Sigmoid colon (tissue), 7 donors: ENCODE data around the gene DAAM2. TPM values are rescaled to one million over a fixed set of nuclear protein-coding genes. Genes with fewer than 3 reads are reported as not detected.

Source experiments
- DNase-seq: peaks from one replicate; pipeline ENCODE4 v3.0.0-alpha.2; 2019
- H3K27ac ChIP-seq, 4 donors: fragments of 200-600 bp; sonication (generic); one replicate each; pipeline ENCODE4 v1.5.1; 2016 to 2019; ENCODE audit warnings: mild to moderate bottlenecking in 1 of 4
- H3K27me3 ChIP-seq, 3 donors: fragments of 200-600 bp; sonication (generic); one replicate each; pipeline ENCODE4 v1.5.1; 2019; ENCODE audit warnings: mild to moderate bottlenecking in 1 of 3
- H3K36me3 ChIP-seq, 4 donors: fragments of 200-600 bp; sonication (generic); one replicate each; pipeline ENCODE4 v1.5.1; 2016 to 2019
- H3K4me1 ChIP-seq, 4 donors: fragments of 200-600 bp; sonication (generic); one replicate each; pipeline ENCODE4 v1.5.1; 2017 to 2019
- H3K4me3 ChIP-seq, 4 donors: fragments of 200-600 bp; sonication (generic); one replicate each; pipeline ENCODE4 v1.5.1; 2017 to 2019; ENCODE audit warnings: mild to moderate bottlenecking in 2 of 4, moderate library complexity in 1 of 4
- H3K9me3 ChIP-seq, 4 donors: fragments of 200-600 bp in 3 of 4; sonication (generic) in 3 of 4; one replicate each; pipeline versions ENCODE4 v1.5.1 to v1.6.1; 2013 to 2019
- EP300 ChIP-seq, 4 donors: sonication (generic); formaldehyde crosslinking; IDR thresholded peaks; one replicate each; pipeline ENCODE4 v1.6.1; 2017; ENCODE audit warnings: antibody characterized with exemption in 4 of 4
- POLR2A ChIP-seq, 2 donors: fragments of 450-650 bp; IDR thresholded peaks; one replicate each; pipeline ENCODE4 v1.6.1; 2016; ENCODE audit warnings: antibody characterized with exemption in 2 of 2, mild to moderate bottlenecking in 2 of 2, moderate library complexity in 2 of 2
- POLR2AphosphoS5 ChIP-seq, 4 donors: sonication (generic); formaldehyde crosslinking; IDR thresholded peaks; one replicate each; pipeline ENCODE4 v1.6.1; 2017; ENCODE audit warnings: antibody characterized with exemption in 4 of 4
- whole genome bisulfite sequencing, 2 donors: extraction: QIAGEN DNeasy Blood & Tissue Kit; methylation state at CpG; one replicate each; pipeline ENCODE4 v1.1.7; 2013; 5-methylcytosine and 5-hydroxymethylcytosine counted together
- intact Hi-C: fragments of 100-400 bp; cut with DNase I; formaldehyde crosslinking; loops from one replicate; pipeline ENCODE4 v1.15.1; 2023
- polyA plus RNA-seq, 3 donors: library from polyadenylated mRNA; stranded (reverse); fragments of 200-250 nt; gene quantifications; one replicate each; pipeline ENCODE4 v1.2.3, GENCODE V29; 2013
- total RNA-seq, 4 donors: library from RNA; depleted of rRNA; stranded (reverse); fragments of >200 nt; gene quantifications; one replicate each; pipeline ENCODE4 v1.1.0, GENCODE V29; 2016
- TF ChIP-seq, protein P1 (sequence below), 4 experiments: fragments of 450-650 bp in 3 of 4; fragments of 200-600 bp in 1 of 4; IDR thresholded peaks; one replicate each; pipeline ENCODE4 v1.5.1; 2016 to 2019; ENCODE audit warnings: antibody characterized with exemption in 4 of 4, mild to moderate bottlenecking in 3 of 4, moderate library complexity in 2 of 4
- donor health status: healthy with polysubstance abuse.
- donor health status: Bipolar disorder and iron deficiency.
- donor health status: healthy.

Gene DAAM2
- total and polyA plus RNA-seq, 7 donors, result 4.2 to 53.2 (median 23.2) TPM

DNA sequence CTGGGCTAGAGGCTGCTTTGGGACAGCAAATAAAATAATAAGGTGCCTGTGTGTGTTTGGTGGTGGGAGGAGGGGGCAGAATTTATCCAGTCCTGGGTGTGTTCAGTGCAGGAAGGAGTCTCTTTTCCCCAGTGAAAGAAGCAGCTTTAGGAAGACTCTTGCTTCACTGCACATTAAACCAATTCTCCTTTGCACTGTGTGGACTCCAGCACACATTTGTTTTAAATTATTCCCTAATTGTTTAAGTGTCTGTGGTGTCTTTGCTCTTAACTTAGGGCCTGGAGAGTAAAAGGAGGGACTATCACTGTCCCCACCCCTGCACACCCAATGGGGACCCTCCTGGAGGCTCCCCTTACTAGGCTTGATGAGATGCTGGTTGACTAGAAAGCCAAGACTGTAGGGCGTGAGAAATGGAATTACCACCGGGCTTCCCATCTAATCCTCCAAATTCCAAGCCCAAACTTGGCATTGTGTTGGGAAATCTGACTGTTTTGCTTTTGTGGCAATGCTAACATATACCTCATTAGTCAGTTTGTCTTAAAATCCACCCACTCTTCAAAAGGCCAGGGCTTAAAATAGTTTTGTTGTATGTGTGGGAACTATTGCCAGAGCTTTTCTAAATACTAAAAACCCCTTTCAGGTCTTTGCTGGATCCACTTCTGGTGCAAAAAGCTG is 13.5 kb upstream of the DAAM2 start:
- TF ChIP-seq EP300 (IDR thresholded peaks at IDR 0.05), result no peak
- no peak for TF ChIP-seq POLR2AphosphoS5 (IDR thresholded peaks at IDR 0.05)
- TF ChIP-seq, protein P1, sequence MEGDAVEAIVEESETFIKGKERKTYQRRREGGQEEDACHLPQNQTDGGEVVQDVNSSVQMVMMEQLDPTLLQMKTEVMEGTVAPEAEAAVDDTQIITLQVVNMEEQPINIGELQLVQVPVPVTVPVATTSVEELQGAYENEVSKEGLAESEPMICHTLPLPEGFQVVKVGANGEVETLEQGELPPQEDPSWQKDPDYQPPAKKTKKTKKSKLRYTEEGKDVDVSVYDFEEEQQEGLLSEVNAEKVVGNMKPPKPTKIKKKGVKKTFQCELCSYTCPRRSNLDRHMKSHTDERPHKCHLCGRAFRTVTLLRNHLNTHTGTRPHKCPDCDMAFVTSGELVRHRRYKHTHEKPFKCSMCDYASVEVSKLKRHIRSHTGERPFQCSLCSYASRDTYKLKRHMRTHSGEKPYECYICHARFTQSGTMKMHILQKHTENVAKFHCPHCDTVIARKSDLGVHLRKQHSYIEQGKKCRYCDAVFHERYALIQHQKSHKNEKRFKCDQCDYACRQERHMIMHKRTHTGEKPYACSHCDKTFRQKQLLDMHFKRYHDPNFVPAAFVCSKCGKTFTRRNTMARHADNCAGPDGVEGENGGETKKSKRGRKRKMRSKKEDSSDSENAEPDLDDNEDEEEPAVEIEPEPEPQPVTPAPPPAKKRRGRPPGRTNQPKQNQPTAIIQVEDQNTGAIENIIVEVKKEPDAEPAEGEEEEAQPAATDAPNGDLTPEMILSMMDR (IDR thresholded peaks at IDR 0.05), result no peak
- TF ChIP-seq POLR2A (IDR thresholded peaks at IDR 0.05), result no peak
- DNase-seq, result no peak
- intact Hi-C loops, result no loop called here
- no peaks in the 10 kb centered on the region for H3K36me3 ChIP-seq
- no peaks in the 10 kb centered on the region for H3K27me3 ChIP-seq
- H3K27ac ChIP-seq, result peak overlapping the region in 1 of 4 donors; percentile 61
- whole genome bisulfite sequencing, 2 donors, result 78 to 86% methylated on average over 2 of the region's 2 CpGs
- no peak overlapping the region for H3K4me3 ChIP-seq
- H3K9me3 ChIP-seq, result no peaks in the 10 kb centered on the region
- H3K4me1 ChIP-seq, result peaks cover 0 to 26% (median 10%) of the 10 kb centered on the region in 4 donors

DNA sequence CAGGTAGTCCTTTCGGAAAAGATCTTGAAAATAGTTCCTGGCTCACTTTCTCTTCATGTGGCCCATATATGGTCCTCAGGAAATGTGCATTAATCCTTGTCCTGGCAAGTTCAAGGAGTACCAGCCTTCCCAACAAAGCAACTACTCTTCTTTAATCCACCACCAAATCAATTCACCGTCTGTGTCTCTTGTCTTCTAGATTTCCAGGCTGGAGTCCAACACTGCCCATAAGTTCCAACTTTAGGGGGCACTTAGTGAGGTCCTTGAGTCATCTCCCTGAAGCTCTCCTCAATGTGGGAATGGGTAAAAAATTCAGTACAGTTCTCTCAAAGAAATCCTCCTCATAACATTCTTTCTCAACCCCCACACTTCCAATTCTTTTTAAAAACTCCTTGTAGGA is 6.9 kb upstream of the DAAM2 start:
- TF ChIP-seq POLR2AphosphoS5 (IDR thresholded peaks at IDR 0.05), result no peak
- TF ChIP-seq, protein P1 (IDR thresholded peaks at IDR 0.05), result no peak
- no peak for TF ChIP-seq EP300 (IDR thresholded peaks at IDR 0.05)
- TF ChIP-seq POLR2A (IDR thresholded peaks at IDR 0.05), result no peak
- Histone ChIP-seq H3K4me1 (peaks cover 0 to 8% (median 3%) of the 10 kb centered on the region in 4 donors), H3K9me3 (no peaks in the 10 kb centered on the region), H3K27me3 (no peaks in the 10 kb centered on the region), H3K27ac (no peak overlapping the region), H3K36me3 (no peaks in the 10 kb centered on the region), H3K4me3 (no peak overlapping the region)
- intact Hi-C loops, result no loop called here
- no peak for DNase-seq
- WGBS, 2 donors, result 83 to 84% methylated on average over 2 of the region's 2 CpGs

DNA sequence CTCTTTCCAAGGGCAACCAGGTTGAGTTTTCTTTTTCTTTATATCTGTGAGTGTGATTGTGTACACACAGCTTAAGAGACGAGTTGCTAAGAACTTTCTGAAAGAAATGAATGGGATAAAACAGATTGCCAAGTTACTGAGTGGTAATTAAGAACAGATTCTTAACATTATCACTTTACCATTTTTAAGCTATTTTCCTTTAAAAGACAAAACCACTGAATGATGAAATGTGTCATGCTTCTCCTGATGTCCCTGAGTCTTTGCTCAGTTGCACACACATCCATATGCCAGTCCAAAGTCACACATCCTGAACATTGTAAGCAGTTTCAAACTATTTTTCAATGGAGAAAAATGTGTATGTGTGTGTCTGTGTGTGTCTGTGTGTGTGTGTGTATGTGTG is 5.5 kb upstream of the DAAM2 start:
- no peaks in the 10 kb centered on the region for H3K9me3 ChIP-seq
- no peaks in the 10 kb centered on the region for H3K27me3 ChIP-seq
- H3K27ac ChIP-seq, result no peak overlapping the region
- TF ChIP-seq POLR2A (IDR thresholded peaks at IDR 0.05), result no peak
- TF ChIP-seq POLR2AphosphoS5 (IDR thresholded peaks at IDR 0.05), result no peak
- no peak for TF ChIP-seq EP300 (IDR thresholded peaks at IDR 0.05)
- TF ChIP-seq, protein P1 (IDR thresholded peaks at IDR 0.05), result no peak
- intact Hi-C loops, result no loop called here
- WGBS, 2 donors, result 58 to 85% methylated on average over 1 of the region's 1 CpG
- H3K4me1 ChIP-seq, result peaks cover 0 to 18% (median 12%) of the 10 kb centered on the region in 4 donors
- H3K36me3 ChIP-seq, result no peaks in the 10 kb centered on the region
- DNase-seq, result no peak
- no peak overlapping the region for H3K4me3 ChIP-seq

DNA sequence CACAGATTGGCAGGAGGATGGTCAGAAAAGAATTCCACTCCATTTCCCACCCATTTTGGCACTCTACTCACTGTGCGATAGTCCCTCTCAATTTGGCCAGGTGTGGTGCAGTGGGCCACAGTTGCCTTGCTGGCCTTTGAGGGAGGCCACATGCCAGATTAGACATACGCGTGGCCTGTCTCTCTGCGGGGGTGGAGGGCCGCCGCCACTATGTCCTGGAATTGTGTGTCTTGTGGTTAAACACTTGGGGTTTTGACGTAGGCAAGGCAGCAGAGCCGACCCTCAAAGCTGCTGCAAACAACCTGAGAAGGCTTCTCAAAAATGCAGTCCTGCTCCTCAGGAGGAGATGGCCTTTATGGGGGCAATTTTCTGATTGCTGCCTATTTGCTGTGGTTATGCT is 4.9 kb upstream of the DAAM2 start:
- no peak for DNase-seq
- intact Hi-C loops, result no loop called here
- no peak for TF ChIP-seq EP300 (IDR thresholded peaks at IDR 0.05)
- TF ChIP-seq POLR2A (IDR thresholded peaks at IDR 0.05), result no peak
- TF ChIP-seq, protein P1 (IDR thresholded peaks at IDR 0.05), result no peak
- TF ChIP-seq POLR2AphosphoS5 (IDR thresholded peaks at IDR 0.05), result no peak

More for the DNA sequence above, 4.9 kb upstream of the DAAM2 start:
- no peaks in the 10 kb centered on the region for H3K9me3 ChIP-seq
- no peak overlapping the region for H3K27ac ChIP-seq
- WGBS, 2 donors, result 80 to 88% methylated on average over 8 of the region's 8 CpGs
- peaks cover 0 to 22% (median 16%) of the 10 kb centered on the region in 4 donors for H3K4me1 ChIP-seq
- no peak overlapping the region for H3K4me3 ChIP-seq
- no peaks in the 10 kb centered on the region for H3K27me3 ChIP-seq
- no peaks in the 10 kb centered on the region for H3K36me3 ChIP-seq
